B cell (primary cell): Measurements from ENCODE around the gene DNMBP. TPM values are rescaled to one million over a fixed set of nuclear protein-coding genes. Genes with fewer than 3 reads are reported as not detected.

ENCODE experiments used
- ATAC-seq: fragments of 200-7000 bp; cut with Tn5 transposase; one replicate; pipeline ENCODE4 v1.10.0; 2021; ENCODE audit warnings: low read depth, mild to moderate bottlenecking, moderate number of reproducible peaks, moderate library complexity
- CTCF ChIA-PET: fragments of 350-600 bp; sonication (Branson Sonifier 250); formaldehyde crosslinking; loops from one replicate; lab custom pipeline; 2021; ENCODE audit warnings: antibody characterized with exemption, inconsistent platforms; lab: Charles Lee
- POLR2A ChIA-PET: fragments of 350-600 bp; sonication (Branson Sonifier 250); formaldehyde crosslinking; loops from one replicate; lab custom pipeline; 2021; ENCODE audit warnings: antibody characterized with exemption; lab: Charles Lee
- DNase-seq: peaks from one replicate; pipeline ENCODE4 v3.0.0; 2013
- H2AFZ ChIP-seq: 2 replicates; pipeline ENCODE4 v1.6.1; 2012; ENCODE audit warnings: mild to moderate bottlenecking, low read depth, low read length; ENCODE audit not compliant: insufficient read depth, poor library complexity, severe bottlenecking
- H3K27ac ChIP-seq, 2 donors: 1 replicate in 1 of 2; 2 replicates in 1 of 2; pipeline ENCODE4 v1.5.1; 2012 to 2013; ENCODE audit warnings: low read length in 2 of 2, mild to moderate bottlenecking in 2 of 2, moderate library complexity in 1 of 2
- H3K27me3 ChIP-seq, 4 experiments: fragments of 200-600 bp in 1 of 4; sonication (generic) in 1 of 4; replicated peaks in 1 of 4; 1 replicate in 2 of 4; 2 replicates in 2 of 4; pipeline versions ENCODE4 v1.6.1 to v1.7.0; 2013 to 2016; ENCODE audit warnings: low read length in 3 of 4, mild to moderate bottlenecking in 2 of 4, mixed read lengths in 1 of 4, moderate library complexity in 1 of 4; ENCODE audit not compliant: insufficient read depth in 4 of 4, control insufficient read depth in 3 of 4; ENCODE audit errors: control extremely low read depth in 1 of 4
- H3K36me3 ChIP-seq, 2 experiments: replicated peaks in 1 of 2; 1 replicate in 1 of 2; 2 replicates in 1 of 2; pipeline versions ENCODE4 v1.6.1 to v1.7.1; 2013; ENCODE audit warnings: low read length in 1 of 2; ENCODE audit not compliant: insufficient read depth in 2 of 2, control insufficient read depth in 1 of 2; ENCODE audit errors: control extremely low read depth in 1 of 2, extremely low read depth in 1 of 2
- H3K4me1 ChIP-seq, 2 donors: fragments of 200-600 bp in 1 of 2; sonication (generic) in 1 of 2; 1 replicate in 1 of 2; 2 replicates in 1 of 2; pipeline versions ENCODE4 v1.5.1 to v1.6.1; 2013 to 2017; ENCODE audit warnings: low read length in 2 of 2; ENCODE audit not compliant: control insufficient read depth in 2 of 2, insufficient read depth in 2 of 2
- H3K4me2 ChIP-seq: replicated peaks from 2 replicates; pipeline ENCODE3; 2012; ENCODE audit warnings: mild to moderate bottlenecking, low read depth, low read length; ENCODE audit not compliant: poor library complexity, severe bottlenecking
- H3K4me3 ChIP-seq, 5 experiments: fragments of 200-600 bp in 1 of 5; sonication (generic) in 1 of 5; 1 replicate in 3 of 5; 2 replicates in 2 of 5; pipeline versions ENCODE4 v1.5.1 to v1.7.0; 2011 to 2016; ENCODE audit warnings: low read length in 4 of 5, mild to moderate bottlenecking in 4 of 5, low read depth in 2 of 5, control low read depth in 1 of 5, moderate library complexity in 1 of 5; ENCODE audit not compliant: insufficient read depth in 1 of 5; ENCODE audit errors: control extremely low read depth in 1 of 5, extremely low read depth in 1 of 5
- H3K79me2 ChIP-seq: fragments of 200-600 bp; sonication (generic); one replicate; pipeline ENCODE4 v1.6.0; 2016; ENCODE audit warnings: low read length; ENCODE audit not compliant: control insufficient read depth, insufficient read depth
- H3K9ac ChIP-seq: fragments of 200-600 bp; sonication (generic); 2 replicates; pipeline ENCODE4 v1.6.1; 2017; ENCODE audit warnings: mild to moderate bottlenecking, low read length, moderate library complexity
- H3K9me3 ChIP-seq, 3 donors: one replicate each; pipeline versions ENCODE4 v1.6.1 to v1.7.1; 2013; ENCODE audit warnings: low read length in 2 of 3; ENCODE audit not compliant: control insufficient read depth in 2 of 3, insufficient read depth in 1 of 3; ENCODE audit errors: control extremely low read depth in 1 of 3
- H4K20me1 ChIP-seq: 2 replicates; pipeline ENCODE4 v1.6.0; 2012; ENCODE audit warnings: mild to moderate bottlenecking, low read length; ENCODE audit not compliant: insufficient read depth, control insufficient read depth, poor library complexity, severe bottlenecking
- H3K27ac Mint-ChIP-seq: one replicate; pipeline ENCODE4 v1.8.0; 2021; ENCODE audit warnings: mixed read lengths
- H3K27me3 Mint-ChIP-seq: one replicate; pipeline ENCODE4 v1.8.0; 2021; ENCODE audit warnings: mixed read lengths
- H3K4me1 Mint-ChIP-seq: one replicate; pipeline ENCODE4 v1.8.0; 2021; ENCODE audit warnings: mixed read lengths
- H3K4me3 Mint-ChIP-seq: one replicate; pipeline ENCODE4 v1.8.0; 2021; ENCODE audit warnings: mixed read lengths
- H3K9me3 Mint-ChIP-seq: one replicate; pipeline ENCODE4 v1.8.0; 2022; ENCODE audit warnings: mixed read lengths; ENCODE audit not compliant: insufficient read depth
- EZH2 ChIP-seq: IDR thresholded peaks from 2 replicates; pipeline ENCODE4 v1.6.1; 2012; ENCODE audit warnings: borderline replicate concordance, low read depth, mild to moderate bottlenecking, moderate library complexity, low read length; ENCODE audit not compliant: insufficient read depth, poor library complexity, severe bottlenecking
- WGBS: methylation state at CpG from one replicate; pipeline ENCODE4 v1.1.5; 2013; ENCODE audit warnings: missing lambda C conversion rate; ENCODE audit not compliant: insufficient coverage; 5-methylcytosine and 5-hydroxymethylcytosine counted together
- intact Hi-C: fragments of 100-400 bp; cut with micrococcal nuclease; formaldehyde crosslinking; loops from one replicate; pipeline ENCODE4 v1.10.0; 2022
- polyA plus RNA-seq: library from polyadenylated mRNA; depleted of rRNA; stranded (reverse); fragments of >200 nt; gene quantifications from 2 replicates; pipeline ENCODE4 v1.2.3, GENCODE V29; 2012
- total RNA-seq, 2 donors: library from RNA; stranded (reverse); fragments of 120-200 nt in 1 of 2; gene quantifications; 1 replicate in 1 of 2; 2 replicates in 1 of 2; pipeline versions ENCODE4 v1.2.3 to v1.2.4, GENCODE V29; 2013 to 2022
- TF ChIP-seq, protein P1 (sequence below): fragments of 200-600 bp; IDR thresholded peaks from one replicate; pipeline ENCODE4 v1.8.0; 2022; ENCODE audit warnings: antibody characterized with exemption, mild to moderate bottlenecking

Gene DNMBP
- total and polyA plus RNA-seq, 2 donors (not counting 1 experiment from before 2014, with no cell fraction given) = 12.8 to 22.6 TPM

DNA sequence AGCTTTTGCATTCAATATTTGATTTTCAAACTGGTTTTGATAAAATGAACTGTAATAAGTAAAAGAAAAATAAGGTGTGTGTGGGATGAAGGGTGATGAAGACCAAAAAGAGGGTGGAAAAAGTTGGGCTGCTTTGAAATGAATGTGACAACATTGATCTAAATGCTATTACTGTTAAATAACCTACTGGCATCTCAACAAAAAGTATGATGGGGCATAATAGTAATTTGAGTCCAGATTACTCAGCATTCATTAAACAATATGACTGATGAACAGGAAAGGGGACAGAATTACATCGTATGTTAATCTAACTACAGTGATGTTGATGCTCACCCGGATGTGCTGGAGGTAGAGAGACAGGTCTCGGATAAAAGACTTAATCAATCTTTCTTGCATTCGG, 115.1 kb downstream of the DNMBP start:
- no peak overlapping the region for H3K9ac ChIP-seq
- DNase-seq = no peak
- H3K4me1 ChIP-seq = no peaks in the 10 kb centered on the region
- no peak overlapping the region for H3K4me3 Mint-ChIP-seq
- H3K36me3 ChIP-seq = peaks cover 5 to 51% of the 10 kb centered on the region in 2 experiments
- H3K9me3 ChIP-seq = no peaks in the 10 kb centered on the region
- no peak overlapping the region for H3K4me3 ChIP-seq
- intact Hi-C loops = no loop called here
- no peak overlapping the region for H3K27ac ChIP-seq
- POLR2A ChIA-PET = no interaction called here
- no peak overlapping the region for H3K4me2 ChIP-seq
- H3K27me3 ChIP-seq = no peaks in the 10 kb centered on the region
- H3K27me3 Mint-ChIP-seq = no peaks in the 10 kb centered on the region
- no peaks in the 10 kb centered on the region for H3K4me1 Mint-ChIP-seq
- CTCF ChIA-PET = interaction anchor here (1.9 kb wide), 1 partner anchor 49 kb away, joined by 6 read pairs; no protein-coding TSS in a partner anchor
- no peak overlapping the region for H2AFZ ChIP-seq
- WGBS = 100% methylated on average over 1 of the region's 4 CpGs
- no peaks in the 10 kb centered on the region for H3K79me2 ChIP-seq
- ATAC-seq = no peak
- no peak overlapping the region for H3K27ac Mint-ChIP-seq
- no peaks in the 10 kb centered on the region for H3K9me3 Mint-ChIP-seq
- no peaks in the 10 kb centered on the region for H4K20me1 ChIP-seq
- no peak for TF ChIP-seq EZH2
- TF ChIP-seq, protein P1, sequence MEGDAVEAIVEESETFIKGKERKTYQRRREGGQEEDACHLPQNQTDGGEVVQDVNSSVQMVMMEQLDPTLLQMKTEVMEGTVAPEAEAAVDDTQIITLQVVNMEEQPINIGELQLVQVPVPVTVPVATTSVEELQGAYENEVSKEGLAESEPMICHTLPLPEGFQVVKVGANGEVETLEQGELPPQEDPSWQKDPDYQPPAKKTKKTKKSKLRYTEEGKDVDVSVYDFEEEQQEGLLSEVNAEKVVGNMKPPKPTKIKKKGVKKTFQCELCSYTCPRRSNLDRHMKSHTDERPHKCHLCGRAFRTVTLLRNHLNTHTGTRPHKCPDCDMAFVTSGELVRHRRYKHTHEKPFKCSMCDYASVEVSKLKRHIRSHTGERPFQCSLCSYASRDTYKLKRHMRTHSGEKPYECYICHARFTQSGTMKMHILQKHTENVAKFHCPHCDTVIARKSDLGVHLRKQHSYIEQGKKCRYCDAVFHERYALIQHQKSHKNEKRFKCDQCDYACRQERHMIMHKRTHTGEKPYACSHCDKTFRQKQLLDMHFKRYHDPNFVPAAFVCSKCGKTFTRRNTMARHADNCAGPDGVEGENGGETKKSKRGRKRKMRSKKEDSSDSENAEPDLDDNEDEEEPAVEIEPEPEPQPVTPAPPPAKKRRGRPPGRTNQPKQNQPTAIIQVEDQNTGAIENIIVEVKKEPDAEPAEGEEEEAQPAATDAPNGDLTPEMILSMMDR = no peak

DNA sequence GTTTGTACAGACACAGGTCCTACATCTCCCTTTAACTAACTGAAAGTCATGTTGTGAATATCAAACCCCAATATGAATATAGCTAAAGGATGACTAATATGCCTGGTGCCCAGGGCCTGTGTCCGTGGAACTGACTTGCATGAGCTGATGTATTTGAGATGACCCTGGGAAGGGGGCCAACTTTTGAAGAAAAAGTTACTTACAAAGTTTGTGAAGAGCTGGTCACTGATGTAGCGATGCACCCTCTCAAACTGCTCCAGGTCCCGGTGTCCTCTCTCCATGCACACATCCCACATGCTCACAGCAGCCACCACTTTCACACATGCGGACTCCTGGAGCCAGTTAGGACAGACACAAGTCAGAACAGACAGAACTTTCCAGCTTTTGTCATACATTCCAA, 121.1 kb downstream of the DNMBP start:
- Mint-ChIP-seq H3K27ac (no peak overlapping the region), H3K27me3 (no peaks in the 10 kb centered on the region), H3K4me3 (no peak overlapping the region), H3K4me1 (no peaks in the 10 kb centered on the region), H3K9me3 (no peaks in the 10 kb centered on the region)
- Histone ChIP-seq H3K4me3 (no peak overlapping the region), H3K79me2 (no peaks in the 10 kb centered on the region), H2AFZ (no peak overlapping the region), H3K36me3 (peaks cover 0 to 43% of the 10 kb centered on the region in 2 experiments), H3K27ac (no peak overlapping the region), H3K9ac (no peak overlapping the region), H3K9me3 (no peaks in the 10 kb centered on the region), H4K20me1 (no peaks in the 10 kb centered on the region), H3K27me3 (no peaks in the 10 kb centered on the region), H3K4me1 (no peaks in the 10 kb centered on the region), H3K4me2 (no peak overlapping the region)
- no peak for ATAC-seq
- no peak for DNase-seq
- TF ChIP-seq EZH2 = no peak
- TF ChIP-seq, protein P1 = no peak
- POLR2A ChIA-PET = no interaction called here
- intact Hi-C loops = no loop called here
- CTCF ChIA-PET = interaction anchor here (1.2 to 1.5 kb wide), 2 partner anchors 43 to 157 kb away, joined by 3 to 6 read pairs; no protein-coding TSS in a partner anchor
- WGBS = 100% methylated on average over 2 of the region's 4 CpGs
